HEK293 (cell line): ENCODE results near the gene DCUN1D4.

ENCODE experiments used
- CTCF ChIA-PET: fragments of 350-600 bp; formaldehyde crosslinking; extraction: SDS; loops from one replicate; lab custom pipeline; 2021; ENCODE audit warnings: antibody characterized with exemption; lab: Yijun Ruan, JAX
- POLR2A ChIA-PET: fragments of 300-600 bp; formaldehyde crosslinking; extraction: SDS; loops from one replicate; lab custom pipeline; 2020; ENCODE audit warnings: antibody characterized with exemption, inconsistent platforms; lab: Yijun Ruan, JAX
- H3K27ac ChIP-seq: fragments of 200-500 bp; sonication (Bioruptor generic); 2 replicates; pipeline ENCODE4 v1.5.1; 2014; ENCODE audit warnings: low read depth, low read length, control low read depth, inconsistent platforms; ENCODE audit errors: extremely low read depth
- H3K36me3 ChIP-seq, 2 experiments: fragments of 200-500 bp in 1 of 2; sonication (Bioruptor generic) in 1 of 2; 1 replicate in 1 of 2; 2 replicates in 1 of 2; pipeline ENCODE4 v1.5.1; 2014 to 2017; ENCODE audit warnings: inconsistent platforms in 2 of 2, low read length in 2 of 2; ENCODE audit not compliant: control insufficient read depth in 2 of 2, insufficient read depth in 1 of 2
- H3K4me1 ChIP-seq: fragments of 200-500 bp; sonication (Bioruptor generic); 2 replicates; pipeline ENCODE4 v1.5.1; 2014; ENCODE audit warnings: mild to moderate bottlenecking, low read length, inconsistent platforms; ENCODE audit not compliant: control insufficient read depth, insufficient read depth
- H3K4me3 ChIP-seq: 2 replicates; pipeline ENCODE4 v1.5.1; 2011; ENCODE audit warnings: low read depth, mild to moderate bottlenecking, control low read depth, low read length, moderate library complexity
- H3K9me3 ChIP-seq: fragments of 200-500 bp; sonication (Bioruptor generic); 2 replicates; pipeline ENCODE4 v1.5.1; 2014; ENCODE audit warnings: low read depth, low read length, inconsistent platforms; ENCODE audit not compliant: control insufficient read depth, insufficient read depth
- BCL6B ChIP-seq: fragments of 450-650 bp; formaldehyde crosslinking; IDR thresholded peaks from 2 replicates; pipeline ENCODE4 v1.5.1; 2017; ENCODE audit warnings: missing biosample characterization, missing genetic modification characterization
- GLI4 ChIP-seq: fragments of 450-650 bp; formaldehyde crosslinking; IDR thresholded peaks from 2 replicates; pipeline ENCODE4 v1.5.1; 2016; ENCODE audit warnings: missing biosample characterization, missing genetic modification characterization
- KLF10 ChIP-seq: fragments of 450-650 bp; IDR thresholded peaks from 2 replicates; pipeline ENCODE4 v1.5.1; 2018; ENCODE audit warnings: missing biosample characterization, mild to moderate bottlenecking, missing genetic modification characterization
- SALL2 ChIP-seq: fragments of 450-650 bp; formaldehyde crosslinking; IDR thresholded peaks from 2 replicates; pipeline ENCODE4 v1.5.0; 2017; ENCODE audit warnings: missing biosample characterization, mild to moderate bottlenecking, missing genetic modification characterization, borderline replicate concordance
- SP2 ChIP-seq: fragments of 450-650 bp; formaldehyde crosslinking; IDR thresholded peaks from 2 replicates; pipeline ENCODE4 v1.5.1; 2016; ENCODE audit warnings: missing biosample characterization, missing genetic modification characterization
- SP3 ChIP-seq: fragments of 450-650 bp; formaldehyde crosslinking; IDR thresholded peaks from 2 replicates; pipeline ENCODE4 v1.5.1; 2016; ENCODE audit warnings: missing biosample characterization, missing genetic modification characterization
- YY1 ChIP-seq: fragments of 450-650 bp; formaldehyde crosslinking; IDR thresholded peaks from 2 replicates; pipeline ENCODE4 v1.5.1; 2018; ENCODE audit warnings: missing biosample characterization, missing genetic modification characterization
- ZBTB7A ChIP-seq: fragments of 450-650 bp; formaldehyde crosslinking; IDR thresholded peaks from 2 replicates; pipeline ENCODE4 v1.5.1; 2016; ENCODE audit warnings: low read depth, missing biosample characterization, missing genetic modification characterization
- ZFP3 ChIP-seq: fragments of 450-650 bp; formaldehyde crosslinking; IDR thresholded peaks from 2 replicates; pipeline ENCODE4 v1.5.1; 2016; ENCODE audit warnings: low read depth, missing biosample characterization, missing genetic modification characterization
- ZIC2 ChIP-seq: fragments of 450-650 bp; formaldehyde crosslinking; IDR thresholded peaks from 2 replicates; pipeline ENCODE4 v1.5.1; 2016; ENCODE audit warnings: missing biosample characterization, missing genetic modification characterization
- ZNF112 ChIP-seq: fragments of 450-650 bp; formaldehyde crosslinking; IDR thresholded peaks from 2 replicates; pipeline ENCODE4 v1.5.0; 2017; ENCODE audit warnings: missing biosample characterization, missing genetic modification characterization
- ZNF169 ChIP-seq: fragments of 450-650 bp; formaldehyde crosslinking; IDR thresholded peaks from 2 replicates; pipeline ENCODE4 v1.5.1; 2016; ENCODE audit warnings: missing biosample characterization, missing genetic modification characterization
- ZNF174 ChIP-seq: fragments of 450-650 bp; formaldehyde crosslinking; IDR thresholded peaks from 2 replicates; pipeline ENCODE4 v1.5.0; 2017; ENCODE audit warnings: missing biosample characterization, mild to moderate bottlenecking, missing genetic modification characterization
- ZNF18 ChIP-seq: fragments of 450-650 bp; formaldehyde crosslinking; IDR thresholded peaks from 2 replicates; pipeline ENCODE4 v1.5.1; 2016; ENCODE audit warnings: missing biosample characterization, missing genetic modification characterization
- ZNF2 ChIP-seq: fragments of 450-650 bp; formaldehyde crosslinking; IDR thresholded peaks from 2 replicates; pipeline ENCODE4 v1.5.1; 2016; ENCODE audit warnings: missing biosample characterization, missing genetic modification characterization
- ZNF311 ChIP-seq: fragments of 450-650 bp; formaldehyde crosslinking; IDR thresholded peaks from 2 replicates; pipeline ENCODE4 v1.5.1; 2017; ENCODE audit warnings: missing biosample characterization, missing genetic modification characterization, borderline replicate concordance
- ZNF324 ChIP-seq: fragments of 450-650 bp; formaldehyde crosslinking; IDR thresholded peaks from 2 replicates; pipeline ENCODE4 v1.5.1; 2016; ENCODE audit warnings: missing biosample characterization, missing genetic modification characterization
- ZNF335 ChIP-seq: fragments of 450-650 bp; formaldehyde crosslinking; conservative IDR thresholded peaks from 2 replicates; pipeline ENCODE4 v1.5.1; 2016; ENCODE audit warnings: missing biosample characterization, missing genetic modification characterization
- ZNF423 ChIP-seq: fragments of 450-650 bp; formaldehyde crosslinking; IDR thresholded peaks from 2 replicates; pipeline ENCODE4 v1.5.1; 2016; ENCODE audit warnings: missing biosample characterization, missing genetic modification characterization
- ZNF518A ChIP-seq: fragments of 450-650 bp; formaldehyde crosslinking; conservative IDR thresholded peaks from 2 replicates; pipeline ENCODE4 v1.5.1; 2016; ENCODE audit warnings: low read depth, missing biosample characterization, missing genetic modification characterization
- ZNF548 ChIP-seq: fragments of 450-650 bp; formaldehyde crosslinking; IDR thresholded peaks from 2 replicates; pipeline ENCODE4 v1.5.1; 2016; ENCODE audit warnings: missing biosample characterization, missing genetic modification characterization
- ZNF549 ChIP-seq: fragments of 450-650 bp; IDR thresholded peaks from 2 replicates; pipeline ENCODE4 v1.5.1; 2018; ENCODE audit warnings: missing biosample characterization, missing genetic modification characterization, mild to moderate bottlenecking, inconsistent platforms, moderate library complexity
- ZNF558 ChIP-seq: fragments of 450-650 bp; formaldehyde crosslinking; IDR thresholded peaks from 2 replicates; pipeline ENCODE4 v1.5.1; 2016; ENCODE audit warnings: missing biosample characterization, missing genetic modification characterization
- ZNF560 ChIP-seq: fragments of 450-650 bp; formaldehyde crosslinking; IDR thresholded peaks from 2 replicates; pipeline ENCODE4 v1.5.1; 2017; ENCODE audit warnings: missing biosample characterization, missing genetic modification characterization, borderline replicate concordance
- ZNF600 ChIP-seq: fragments of 450-650 bp; formaldehyde crosslinking; IDR thresholded peaks from 2 replicates; pipeline ENCODE4 v1.5.1; 2016; ENCODE audit warnings: missing biosample characterization, missing genetic modification characterization
- ZNF837 ChIP-seq: fragments of 450-650 bp; formaldehyde crosslinking; IDR thresholded peaks from 2 replicates; pipeline ENCODE4 v1.5.1; 2016; ENCODE audit warnings: missing biosample characterization, missing genetic modification characterization
- TF ChIP-seq, protein P1 (sequence below): fragments of 450-650 bp; formaldehyde crosslinking; IDR thresholded peaks from 2 replicates; pipeline ENCODE4 v1.5.1; 2017; ENCODE audit warnings: missing biosample characterization, missing genetic modification characterization

The DCUN1D4 gene

DNA sequence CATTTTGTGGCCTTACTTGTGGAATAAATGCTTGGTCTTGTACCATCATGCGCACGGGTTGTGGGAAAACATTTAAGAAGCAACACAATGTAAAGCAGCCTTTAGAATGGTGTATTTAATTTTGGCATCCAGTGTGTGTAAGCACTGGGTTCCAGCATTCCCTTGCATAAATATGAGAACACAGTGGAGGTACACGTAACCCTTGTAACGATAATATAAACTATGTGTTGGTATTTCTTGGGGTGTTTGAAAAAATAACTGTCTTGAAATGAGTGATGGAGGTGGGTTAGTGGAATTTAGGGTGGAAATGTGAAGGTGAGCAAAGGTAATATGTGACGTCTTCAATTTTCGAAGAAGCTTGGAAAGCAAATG, 2.1 kb downstream of the DCUN1D4 start:
- H3K36me3 ChIP-seq: peaks cover 0 to 19% of the 10 kb centered on the region in 2 experiments; a peak in 1 of 3 replicates
- TF ChIP-seq YY1 (tag by site-specific recombination) (no peak), ZFP3 (tag by site-specific recombination) (no peak), ZNF560 (tag by site-specific recombination) (no peak), ZNF169 (no peak), ZNF423 (tag by site-specific recombination) (no peak), ZNF324 (tag by site-specific recombination) (no peak), ZNF558 (tag by site-specific recombination) (no peak), ZNF837 (tag by site-specific recombination) (no peak), ZNF2 (tag by site-specific recombination) (no peak), ZNF549 (tag by site-specific recombination) (no peak), GLI4 (tag by site-specific recombination) (no peak), ZNF518A (tag by site-specific recombination) (no peak), ZNF600 (no peak), ZNF311 (tag by site-specific recombination) (no peak), SP3 (tag by site-specific recombination) (no peak)
- TF ChIP-seq, all 188 proteins: peak for 0
- ChIA-PET CTCF (interaction anchor here (0.5 kb wide), 1 partner anchor 226 kb away, joined by 5 read pairs; no protein-coding TSS in a partner anchor), POLR2A (no interaction called here)
- H3K4me3 ChIP-seq: peak overlapping the region; percentile 70
- no peaks in the 10 kb centered on the region for H3K4me1 ChIP-seq
- no peak overlapping the region; the same call in 1 of the 2 replicates for H3K27ac ChIP-seq
- H3K9me3 ChIP-seq: no peaks in the 10 kb centered on the region

DNA sequence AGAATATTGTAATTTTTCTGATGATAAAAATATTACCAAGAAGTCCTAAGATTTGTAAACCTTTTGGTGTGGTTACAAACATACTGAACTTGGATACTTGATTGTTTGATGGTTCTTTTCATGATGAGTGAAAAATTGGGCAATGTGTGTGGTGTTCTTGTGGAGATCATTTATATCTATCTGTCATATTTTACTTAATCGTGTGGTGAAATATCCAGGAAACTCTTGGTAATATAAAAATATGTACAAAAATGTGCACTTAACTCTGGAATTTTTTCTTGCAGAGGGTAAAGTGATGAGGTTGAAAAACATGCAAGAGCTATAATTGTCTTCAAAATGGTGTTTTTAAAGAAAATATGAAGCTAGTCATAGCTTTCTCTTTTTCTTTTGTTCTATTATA, 2.8 kb downstream of the DCUN1D4 start:
- POLR2A ChIA-PET: no interaction called here
- peaks cover 0 to 19% of the 10 kb centered on the region in 2 experiments; a peak in 1 of 3 replicates for H3K36me3 ChIP-seq
- H3K27ac ChIP-seq: no peak overlapping the region
- CTCF ChIA-PET: interaction anchor here (0.5 kb wide), 1 partner anchor 226 kb away, joined by 5 read pairs; no protein-coding TSS in a partner anchor
- no peak overlapping the region for H3K4me3 ChIP-seq
- H3K4me1 ChIP-seq: no peaks in the 10 kb centered on the region
- H3K9me3 ChIP-seq: no peaks in the 10 kb centered on the region
- TF ChIP-seq ZNF335 (tag by site-specific recombination): no peak
- TF ChIP-seq SP2: no peak
- no peak for TF ChIP-seq KLF10 (tag by site-specific recombination)
- TF ChIP-seq ZNF324 (tag by site-specific recombination): no peak
- TF ChIP-seq, protein P1, sequence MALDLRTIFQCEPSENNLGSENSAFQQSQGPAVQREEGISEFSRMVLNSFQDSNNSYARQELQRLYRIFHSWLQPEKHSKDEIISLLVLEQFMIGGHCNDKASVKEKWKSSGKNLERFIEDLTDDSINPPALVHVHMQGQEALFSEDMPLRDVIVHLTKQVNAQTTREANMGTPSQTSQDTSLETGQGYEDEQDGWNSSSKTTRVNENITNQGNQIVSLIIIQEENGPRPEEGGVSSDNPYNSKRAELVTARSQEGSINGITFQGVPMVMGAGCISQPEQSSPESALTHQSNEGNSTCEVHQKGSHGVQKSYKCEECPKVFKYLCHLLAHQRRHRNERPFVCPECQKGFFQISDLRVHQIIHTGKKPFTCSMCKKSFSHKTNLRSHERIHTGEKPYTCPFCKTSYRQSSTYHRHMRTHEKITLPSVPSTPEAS: no peak
- TF ChIP-seq BCL6B (tag by site-specific recombination): no peak
- no peak for TF ChIP-seq ZNF18
- no peak for TF ChIP-seq ZIC2 (tag by site-specific recombination)
- TF ChIP-seq SALL2 (tag by site-specific recombination): no peak
- TF ChIP-seq ZNF174: no peak
- no peak for TF ChIP-seq ZBTB7A (tag by site-specific recombination)
- no peak for TF ChIP-seq ZNF548 (tag by site-specific recombination)
- no peak for TF ChIP-seq ZNF112 (tag by site-specific recombination)
- no peak for TF ChIP-seq ZNF549 (tag by site-specific recombination)
- no peak for TF ChIP-seq GLI4 (tag by site-specific recombination)
